Tibial artery (tissue), 4 donors: ENCODE results near the gene VAV2.

ENCODE experiments used
- DNase-seq, 2 donors: peaks; one replicate each; pipeline ENCODE4 v3.0.0-alpha.2; 2019
- H3K27ac ChIP-seq, 2 donors: fragments of 200-600 bp; sonication (generic) in 1 of 2; 1 replicate in 1 of 2; 2 replicates in 1 of 2; pipeline ENCODE4 v1.5.1; 2018 to 2019; ENCODE audit warnings: mild to moderate bottlenecking in 1 of 2
- H3K27me3 ChIP-seq, 2 donors: fragments of 200-600 bp; sonication (generic) in 1 of 2; one replicate each; pipeline versions ENCODE4 v1.5.1 to v1.6.0; 2016 to 2019
- H3K36me3 ChIP-seq, 3 donors: fragments of 200-600 bp; sonication (generic) in 2 of 3; one replicate each; pipeline ENCODE4 v1.5.1; 2016 to 2019; ENCODE audit warnings: mild to moderate bottlenecking in 2 of 3
- H3K4me1 ChIP-seq, 4 donors: fragments of 200-600 bp; sonication (generic) in 2 of 4; 1 replicate in 3 of 4; 2 replicates in 1 of 4; pipeline ENCODE4 v1.5.1; 2016 to 2019
- H3K4me3 ChIP-seq, 2 donors: fragments of 200-600 bp; sonication (generic) in 1 of 2; 1 replicate in 1 of 2; 2 replicates in 1 of 2; pipeline ENCODE4 v1.5.1; 2018 to 2019; ENCODE audit warnings: mild to moderate bottlenecking in 2 of 2
- H3K9me3 ChIP-seq, 3 donors: fragments of 200-600 bp; sonication (generic) in 1 of 3; one replicate each; pipeline ENCODE4 v1.5.1; 2016 to 2019
- intact Hi-C: fragments of 100-400 bp; cut with DNase I; formaldehyde crosslinking; loops from one replicate; pipeline ENCODE4 v1.15.0; 2023; ENCODE audit warnings: low total_unique reads
- TF ChIP-seq, protein P1 (sequence below), 2 experiments: fragments of 200-600 bp in 1 of 2; fragments of 450-650 bp in 1 of 2; IDR thresholded peaks; one replicate each; pipeline ENCODE4 v1.5.1; 2017 to 2019; ENCODE audit warnings: antibody characterized with exemption in 2 of 2, mild to moderate bottlenecking in 1 of 2, moderate library complexity in 1 of 2

Gene VAV2

GRCh38 chr9:133878402-133878801, 113.7 kb downstream of the VAV2 start:
- Histone ChIP-seq H3K4me1 (peaks cover 0 to 20% (median 0%) of the 10 kb centered on the region in 4 donors), H3K4me3 (no peak overlapping the region), H3K36me3 (no peaks in the 10 kb centered on the region), H3K27me3 (no peaks in the 10 kb centered on the region), H3K9me3 (no peaks in the 10 kb centered on the region), H3K27ac (no peak overlapping the region)
- intact Hi-C loops = no loop called here
- no peak for DNase-seq
- TF ChIP-seq, protein P1, sequence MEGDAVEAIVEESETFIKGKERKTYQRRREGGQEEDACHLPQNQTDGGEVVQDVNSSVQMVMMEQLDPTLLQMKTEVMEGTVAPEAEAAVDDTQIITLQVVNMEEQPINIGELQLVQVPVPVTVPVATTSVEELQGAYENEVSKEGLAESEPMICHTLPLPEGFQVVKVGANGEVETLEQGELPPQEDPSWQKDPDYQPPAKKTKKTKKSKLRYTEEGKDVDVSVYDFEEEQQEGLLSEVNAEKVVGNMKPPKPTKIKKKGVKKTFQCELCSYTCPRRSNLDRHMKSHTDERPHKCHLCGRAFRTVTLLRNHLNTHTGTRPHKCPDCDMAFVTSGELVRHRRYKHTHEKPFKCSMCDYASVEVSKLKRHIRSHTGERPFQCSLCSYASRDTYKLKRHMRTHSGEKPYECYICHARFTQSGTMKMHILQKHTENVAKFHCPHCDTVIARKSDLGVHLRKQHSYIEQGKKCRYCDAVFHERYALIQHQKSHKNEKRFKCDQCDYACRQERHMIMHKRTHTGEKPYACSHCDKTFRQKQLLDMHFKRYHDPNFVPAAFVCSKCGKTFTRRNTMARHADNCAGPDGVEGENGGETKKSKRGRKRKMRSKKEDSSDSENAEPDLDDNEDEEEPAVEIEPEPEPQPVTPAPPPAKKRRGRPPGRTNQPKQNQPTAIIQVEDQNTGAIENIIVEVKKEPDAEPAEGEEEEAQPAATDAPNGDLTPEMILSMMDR (IDR thresholded peaks at IDR 0.05) = no peak

- Histone ChIP-seq H3K36me3 (no peaks in the 10 kb centered on the region), H3K27ac (no peak overlapping the region), H3K4me1 (peaks cover 0 to 20% (median 0%) of the 10 kb centered on the region in 4 donors), H3K4me3 (no peak overlapping the region), H3K27me3 (no peaks in the 10 kb centered on the region), H3K9me3 (no peaks in the 10 kb centered on the region)
- intact Hi-C loops = no loop called here
- TF ChIP-seq, protein P1 (IDR thresholded peaks at IDR 0.05) = no peak
- DNase-seq = no peak
Observed at GRCh38 chr9:133877967-133878366, 114.2 kb downstream of the VAV2 start.

DNA sequence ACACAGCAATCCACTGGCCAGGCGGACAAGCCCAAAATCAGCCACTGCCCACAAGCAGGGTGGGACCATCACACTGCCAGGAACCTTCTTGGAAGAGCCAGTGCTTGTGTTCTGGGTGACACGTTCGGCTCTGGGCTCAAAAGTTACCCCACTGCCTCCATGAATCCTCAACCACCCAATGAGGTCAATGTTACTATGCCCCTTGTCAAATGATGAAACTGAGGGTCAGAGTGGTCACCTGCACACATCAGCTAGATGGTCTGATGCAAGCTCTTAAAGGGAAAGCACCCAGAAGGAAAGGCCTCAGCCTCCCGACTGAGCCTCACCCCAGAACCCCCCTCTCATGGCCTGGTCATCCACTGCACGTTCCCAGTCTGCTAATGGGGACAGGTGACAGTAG, 114.8 kb downstream of the VAV2 start:
- intact Hi-C loops = no loop called here
- no peak overlapping the region for H3K27ac ChIP-seq
- no peaks in the 10 kb centered on the region for H3K27me3 ChIP-seq
- H3K36me3 ChIP-seq = no peaks in the 10 kb centered on the region
- H3K4me3 ChIP-seq = no peak overlapping the region
- no peak for DNase-seq
- no peaks in the 10 kb centered on the region for H3K9me3 ChIP-seq
- H3K4me1 ChIP-seq = peaks cover 0 to 20% (median 0%) of the 10 kb centered on the region in 4 donors
- TF ChIP-seq, protein P1 (IDR thresholded peaks at IDR 0.05) = no peak

GRCh38 chr9:133876836-133877235, 115.3 kb downstream of the VAV2 start:
- H3K27ac ChIP-seq = no peak overlapping the region
- no peak overlapping the region for H3K4me3 ChIP-seq
- H3K27me3 ChIP-seq = no peaks in the 10 kb centered on the region
- intact Hi-C loops = no loop called here
- no peaks in the 10 kb centered on the region for H3K9me3 ChIP-seq
- no peak for DNase-seq
- H3K4me1 ChIP-seq = peaks cover 0 to 16% (median 0%) of the 10 kb centered on the region in 4 donors
- H3K36me3 ChIP-seq = no peaks in the 10 kb centered on the region
- TF ChIP-seq, protein P1 (IDR thresholded peaks at IDR 0.05) = no peak

DNA sequence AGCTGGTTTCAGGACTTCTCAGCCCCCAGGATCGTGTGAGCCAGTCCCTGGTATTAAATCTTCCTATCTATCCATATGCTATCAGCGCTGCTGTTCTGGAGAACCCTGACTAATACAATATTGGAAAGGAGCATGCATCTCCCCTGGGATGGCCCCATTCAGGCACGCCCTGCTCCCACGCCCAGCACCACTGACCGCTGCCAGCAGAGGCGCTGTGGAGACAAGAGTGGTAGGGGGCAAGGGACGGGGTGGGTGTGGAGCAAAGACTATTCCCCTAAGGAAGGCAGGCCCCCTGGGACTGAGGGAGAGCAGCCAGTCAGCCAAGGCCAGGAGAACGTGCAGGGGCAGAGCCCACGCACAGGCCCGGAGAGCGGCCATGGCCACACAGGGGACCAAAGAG, 116.0 kb downstream of the VAV2 start:
- TF ChIP-seq, protein P1 (IDR thresholded peaks at IDR 0.05) = no peak
- peaks cover 0 to 11% (median 0%) of the 10 kb centered on the region in 4 donors for H3K4me1 ChIP-seq
- no peak overlapping the region for H3K27ac ChIP-seq
- intact Hi-C loops = no loop called here
- H3K36me3 ChIP-seq = no peaks in the 10 kb centered on the region
- no peak for DNase-seq
- H3K27me3 ChIP-seq = no peaks in the 10 kb centered on the region
- no peaks in the 10 kb centered on the region for H3K9me3 ChIP-seq
- H3K4me3 ChIP-seq = no peak overlapping the region

DNA sequence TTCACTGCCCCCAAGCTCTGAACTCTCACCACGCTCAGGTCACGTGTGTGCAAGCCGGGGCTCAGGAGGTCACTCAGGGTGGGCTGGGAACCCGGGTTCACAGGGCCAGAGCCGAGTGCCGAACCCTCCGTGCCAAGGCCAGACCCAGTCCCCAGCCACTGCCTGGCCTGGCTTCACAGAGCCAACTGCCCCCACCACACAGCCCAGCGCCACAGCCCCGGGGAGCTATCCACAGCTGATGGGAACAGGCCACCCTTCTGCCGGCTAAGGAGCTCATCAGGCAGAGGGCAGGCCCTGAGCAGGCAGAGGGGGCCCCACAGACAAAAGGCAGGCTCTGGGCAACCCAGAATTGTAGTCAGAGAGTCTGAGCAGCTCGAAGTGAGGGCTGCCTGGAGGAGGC, 117.0 kb downstream of the VAV2 start:
- intact Hi-C loops = no loop called here
- DNase-seq = no peak
- Histone ChIP-seq H3K4me3 (no peak overlapping the region), H3K4me1 (peaks cover 0 to 11% (median 0%) of the 10 kb centered on the region in 4 donors), H3K27ac (no peak overlapping the region), H3K27me3 (no peaks in the 10 kb centered on the region), H3K9me3 (no peaks in the 10 kb centered on the region), H3K36me3 (no peaks in the 10 kb centered on the region)
- TF ChIP-seq, protein P1 (IDR thresholded peaks at IDR 0.05) = no peak
